Mesenteric fat pad (tissue), 1 donor: ENCODE data around the gene ATP8A1. TPM values are rescaled to one million over a fixed set of nuclear protein-coding genes. Genes with fewer than 3 reads are reported as not detected.
"Not testable (repeated sequence)": the region's sequence is repeated elsewhere in the genome, so short reads cannot be mapped to it uniquely, and the experiment has no call there.

Experiments
- DNase-seq: peaks from one replicate; pipeline ENCODE4 v3.0.0-alpha.2; 2020; ENCODE audit warnings: low spot score
- total RNA-seq: library from RNA; stranded (reverse); fragmentation: NEBNext Ultra II Directional; extraction: Animal tissue kit (Norgen Biotek cat#: 25700); gene quantifications from one replicate; pipeline ENCODE4 v1.2.1, GENCODE V29; 2021
- donor health status: DM: yes; HTN: yes; CAD: no.

The ATP8A1 gene
- total RNA-seq, 1 donor from 2014 or later = 11.3 TPM

GRCh38 chr4:42372303-42372702 lies 284.6 kb downstream of the ATP8A1 start:
- DNase-seq = not testable (repeated sequence)

- DNase-seq = no peak
Measured at GRCh38 chr4:42371305-42372252, 285.3 kb downstream of the ATP8A1 start.

GRCh38 chr4:42369489-42369888 lies 287.4 kb downstream of the ATP8A1 start:
- no peak for DNase-seq

GRCh38 chr4:42366959-42367358 lies 289.9 kb downstream of the ATP8A1 start:
- no peak for DNase-seq

GRCh38 chr4:42364266-42365053 lies 292.4 kb downstream of the ATP8A1 start:
- DNase-seq = no peak

- DNase-seq = no peak
Measured at GRCh38 chr4:42363614-42364013, 293.3 kb downstream of the ATP8A1 start.

- no peak for DNase-seq
Measured at GRCh38 chr4:42362591-42362990, 294.3 kb downstream of the ATP8A1 start.

GRCh38 chr4:42361456-42361855 lies 295.4 kb downstream of the ATP8A1 start:
- DNase-seq = no peak

- no peak for DNase-seq
Measured at GRCh38 chr4:42360256-42360669, 296.6 kb downstream of the ATP8A1 start.

- DNase-seq = no peak
Measured at GRCh38 chr4:42359711-42360110, 297.2 kb downstream of the ATP8A1 start.

Other genes starting within 250 kb of the ATP8A1 start
- gene GRXCR1, start 235.6 kb upstream of the ATP8A1 start, total RNA-seq = not detected